GM12873 (cell line): ENCODE data around the gene SESN2.

Experiments used
- CTCF ChIP-seq: IDR thresholded peaks from 2 replicates; pipeline ENCODE4 v1.5.1; 2012; ENCODE audit warnings: low read depth, mild to moderate bottlenecking, moderate library complexity, low read length, control low read depth; ENCODE audit not compliant: insufficient read depth; ENCODE audit errors: missing control alignments

Gene SESN2

GRCh38 chr1:28291711-28292110 lies 32.4 kb downstream of the SESN2 start:
- TF ChIP-seq CTCF, result no peak

GRCh38 chr1:28295936-28296335 lies 36.6 kb downstream of the SESN2 start:
- no peak for TF ChIP-seq CTCF

- TF ChIP-seq CTCF, result no peak
Measured at GRCh38 chr1:28296401-28297261, 37.3 kb downstream of the SESN2 start.

GRCh38 chr1:28297826-28298225 lies 38.5 kb downstream of the SESN2 start:
- no peak for TF ChIP-seq CTCF

- TF ChIP-seq CTCF, result no peak
Measured at GRCh38 chr1:28298438-28298837, 39.1 kb downstream of the SESN2 start.

- TF ChIP-seq CTCF, result no peak
Measured at GRCh38 chr1:28301368-28302174, 42.3 kb downstream of the SESN2 start.

- TF ChIP-seq CTCF, result no peak
Measured at GRCh38 chr1:28302247-28302646, 42.9 kb downstream of the SESN2 start.
